ENCODE measurements around the gene FASTKD1.

- no peak for TF ChIP-seq CTCF (IDR thresholded peaks at IDR 0.05)
- TF ChIP-seq POLR2A (IDR thresholded peaks at IDR 0.05) = no peak
Measured at GRCh38 chr2:169583518-169583917, 9.9 kb upstream of the FASTKD1 start.

Measured in lower leg skin (tissue), 3 donors.